Hepatocyte (in vitro differentiated cells): ENCODE data around the gene ANO9. TPM values are rescaled to one million over a fixed set of nuclear protein-coding genes. Genes with fewer than 3 reads are reported as not detected.

Experiments used
- DNase-seq: peaks from one replicate; pipeline ENCODE4 v3.0.0-alpha.2; 2016; ENCODE audit warnings: low spot score
- H2AFZ ChIP-seq: fragments of 200-600 bp; sonication (generic); 2 replicates; pipeline ENCODE4 v1.6.0; 2016; ENCODE audit warnings: antibody characterized with exemption, mild to moderate bottlenecking
- H3K27ac ChIP-seq: fragments of 200-600 bp; sonication (generic); 2 replicates; pipeline ENCODE4 v1.5.1; 2016; ENCODE audit warnings: mild to moderate bottlenecking
- H3K27me3 ChIP-seq: fragments of 200-600 bp; sonication (generic); 2 replicates; pipeline ENCODE4 v1.6.1; 2016
- H3K36me3 ChIP-seq: fragments of 200-600 bp; sonication (generic); replicated peaks from 2 replicates; pipeline ENCODE4 v1.5.1; 2016; ENCODE audit warnings: low read depth; ENCODE audit not compliant: insufficient read depth
- H3K4me1 ChIP-seq: fragments of 200-600 bp; sonication (generic); 2 replicates; pipeline ENCODE4 v1.5.1; 2016; ENCODE audit warnings: mild to moderate bottlenecking, moderate library complexity; ENCODE audit not compliant: insufficient read depth
- H3K4me2 ChIP-seq: fragments of 200-600 bp; sonication (generic); 2 replicates; pipeline ENCODE4 v1.6.0; 2016
- H3K4me3 ChIP-seq: fragments of 200-600 bp; sonication (generic); 2 replicates; pipeline ENCODE4 v1.5.1; 2016; ENCODE audit warnings: mild to moderate bottlenecking
- H3K79me2 ChIP-seq: fragments of 200-600 bp; sonication (generic); 2 replicates; pipeline ENCODE4 v1.6.0; 2017; ENCODE audit warnings: mild to moderate bottlenecking
- H3K9me2 ChIP-seq: fragments of 200-600 bp; sonication (generic); replicated peaks from 2 replicates; pipeline ENCODE4 v1.6.0; 2017; ENCODE audit warnings: mild to moderate bottlenecking; ENCODE audit not compliant: insufficient read depth
- H3K9me3 ChIP-seq: fragments of 200-600 bp; sonication (generic); 2 replicates; pipeline ENCODE4 v1.5.1; 2016; ENCODE audit warnings: low read depth, mild to moderate bottlenecking
- H4K20me1 ChIP-seq: fragments of 200-600 bp; sonication (generic); 2 replicates; pipeline ENCODE4 v1.6.0; 2016; ENCODE audit warnings: mild to moderate bottlenecking; ENCODE audit not compliant: insufficient read depth, poor library complexity, severe bottlenecking
- EZH2 ChIP-seq: fragments of 200-600 bp; sonication (generic); IDR thresholded peaks from 2 replicates; pipeline ENCODE4 v1.6.1; 2016; ENCODE audit warnings: antibody characterized with exemption, mild to moderate bottlenecking, borderline replicate concordance
- EZH2phosphoT487 ChIP-seq: fragments of 200-600 bp; sonication (generic); IDR thresholded peaks from one replicate; pipeline ENCODE4 v1.6.1; 2018; ENCODE audit warnings: antibody characterized with exemption, mild to moderate bottlenecking, low read depth, moderate library complexity; ENCODE audit not compliant: unreplicated experiment, severe bottlenecking
- WGBS: methylation state at CpG from one replicate; pipeline ENCODE4 v1.1.6; 2016; ENCODE audit warnings: low lambda C conversion rate; ENCODE audit errors: missing lambda C conversion rate; 5-methylcytosine and 5-hydroxymethylcytosine counted together
- polyA plus RNA-seq: library from polyadenylated mRNA; unstranded; fragments of >200 nt; fragmentation: Nextera tagmentation; extraction: Ambion mirVana; gene quantifications from 2 replicates; pipeline ENCODE4 v1.2.1, GENCODE V29; 2016
- total RNA-seq: library from RNA; depleted of rRNA; stranded (reverse); fragments of >200 nt; gene quantifications from 2 replicates; pipeline ENCODE4 v1.2.3, GENCODE V29; 2014
- TF ChIP-seq, protein P1 (sequence below): fragments of 200-600 bp; sonication (generic); IDR thresholded peaks from 2 replicates; pipeline ENCODE4 v1.5.1; 2016; ENCODE audit warnings: antibody characterized with exemption, mild to moderate bottlenecking; ENCODE audit not compliant: poor library complexity

The ANO9 gene
- total and polyA plus RNA-seq, 2 experiments from 2014 or later: 21.2 to 35.7 TPM

GRCh38 chr11:443542-444199 is 1.9 kb upstream of the ANO9 start:
- Histone ChIP-seq H3K4me3 (no peak overlapping the region), H2AFZ (no peak overlapping the region), H3K4me1 (peaks cover 34% of the 10 kb centered on the region), H3K27me3 (no peaks in the 10 kb centered on the region), H3K27ac (peak overlapping the region; percentile 95), H3K9me3 (no peaks in the 10 kb centered on the region), H3K79me2 (no peaks in the 10 kb centered on the region), H3K4me2 (no peak overlapping the region), H3K9me2 (no peaks in the 10 kb centered on the region), H4K20me1 (no peaks in the 10 kb centered on the region), H3K36me3 (no peaks in the 10 kb centered on the region)
- TF ChIP-seq, protein P1, sequence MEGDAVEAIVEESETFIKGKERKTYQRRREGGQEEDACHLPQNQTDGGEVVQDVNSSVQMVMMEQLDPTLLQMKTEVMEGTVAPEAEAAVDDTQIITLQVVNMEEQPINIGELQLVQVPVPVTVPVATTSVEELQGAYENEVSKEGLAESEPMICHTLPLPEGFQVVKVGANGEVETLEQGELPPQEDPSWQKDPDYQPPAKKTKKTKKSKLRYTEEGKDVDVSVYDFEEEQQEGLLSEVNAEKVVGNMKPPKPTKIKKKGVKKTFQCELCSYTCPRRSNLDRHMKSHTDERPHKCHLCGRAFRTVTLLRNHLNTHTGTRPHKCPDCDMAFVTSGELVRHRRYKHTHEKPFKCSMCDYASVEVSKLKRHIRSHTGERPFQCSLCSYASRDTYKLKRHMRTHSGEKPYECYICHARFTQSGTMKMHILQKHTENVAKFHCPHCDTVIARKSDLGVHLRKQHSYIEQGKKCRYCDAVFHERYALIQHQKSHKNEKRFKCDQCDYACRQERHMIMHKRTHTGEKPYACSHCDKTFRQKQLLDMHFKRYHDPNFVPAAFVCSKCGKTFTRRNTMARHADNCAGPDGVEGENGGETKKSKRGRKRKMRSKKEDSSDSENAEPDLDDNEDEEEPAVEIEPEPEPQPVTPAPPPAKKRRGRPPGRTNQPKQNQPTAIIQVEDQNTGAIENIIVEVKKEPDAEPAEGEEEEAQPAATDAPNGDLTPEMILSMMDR: no peak
- TF ChIP-seq EZH2phosphoT487 (no peak), EZH2 (no peak)
- DNase-seq: peak; percentile 31
- WGBS: 86% methylated on average over 16 of the region's 16 CpGs

DNA sequence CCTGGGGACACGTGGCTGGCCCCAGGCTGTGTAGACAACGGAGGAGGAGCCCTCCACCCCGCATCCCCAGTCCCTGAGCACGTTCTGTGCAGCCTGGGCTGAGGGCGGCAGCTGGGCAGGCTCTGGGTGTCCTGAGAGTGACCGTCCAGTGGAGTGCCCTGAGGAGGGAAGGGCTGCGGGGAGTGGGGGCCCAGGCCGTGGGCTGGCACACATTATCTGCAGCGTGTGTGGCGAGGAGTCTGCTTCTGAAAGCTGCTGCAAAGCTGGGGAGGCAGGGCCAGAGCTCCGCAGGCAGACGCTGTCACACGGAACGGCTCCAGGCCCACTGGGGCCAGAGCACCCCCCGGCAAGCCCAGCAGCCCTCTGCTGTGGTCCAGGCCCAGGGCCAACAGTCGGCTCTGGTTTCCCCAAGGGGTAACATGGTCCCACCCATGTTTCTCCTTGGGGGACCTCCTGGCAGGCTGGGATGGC is 835 bp upstream of the ANO9 start:
- no peaks in the 10 kb centered on the region for H3K79me2 ChIP-seq
- peaks cover 30% of the 10 kb centered on the region for H3K4me1 ChIP-seq
- no peaks in the 10 kb centered on the region for H3K36me3 ChIP-seq
- H3K9me3 ChIP-seq: no peaks in the 10 kb centered on the region
- H4K20me1 ChIP-seq: no peaks in the 10 kb centered on the region
- H3K27me3 ChIP-seq: no peaks in the 10 kb centered on the region
- TF ChIP-seq EZH2phosphoT487: no peak
- TF ChIP-seq EZH2: no peak
- no peak overlapping the region for H2AFZ ChIP-seq
- DNase-seq: peak; percentile 3
- H3K4me3 ChIP-seq: no peak overlapping the region
- H3K4me2 ChIP-seq: peak overlapping the region; percentile 87
- no peaks in the 10 kb centered on the region for H3K9me2 ChIP-seq
- 74% methylated on average over 16 of the region's 16 CpGs for WGBS
- H3K27ac ChIP-seq: no peak overlapping the region

DNA sequence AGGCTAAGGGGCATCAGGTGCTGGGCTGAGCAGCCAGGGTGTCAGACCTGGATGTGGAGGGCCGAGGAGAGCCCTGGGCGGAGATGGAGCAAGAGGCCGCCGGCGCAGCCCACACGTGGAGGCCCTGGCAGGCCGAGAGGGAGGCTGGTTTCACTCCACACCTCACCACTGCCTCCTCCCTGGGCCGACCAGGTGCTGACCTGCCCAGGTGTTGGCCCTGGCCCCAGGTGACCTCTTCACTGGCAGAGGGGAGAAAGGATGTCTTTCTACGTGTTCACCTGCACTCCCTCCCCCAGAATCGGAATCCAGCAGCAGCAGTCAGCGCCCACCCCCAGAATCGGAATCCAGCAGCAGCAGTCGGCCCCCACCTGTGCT is 781 bp downstream of the ANO9 start:
- Histone ChIP-seq H3K9me3 (no peaks in the 10 kb centered on the region), H3K27ac (no peak overlapping the region), H2AFZ (no peak overlapping the region), H3K36me3 (no peaks in the 10 kb centered on the region), H4K20me1 (no peaks in the 10 kb centered on the region), H3K27me3 (no peaks in the 10 kb centered on the region), H3K9me2 (no peaks in the 10 kb centered on the region), H3K4me1 (peaks cover 27% of the 10 kb centered on the region), H3K79me2 (no peaks in the 10 kb centered on the region), H3K4me3 (no peak overlapping the region), H3K4me2 (peak overlapping the region; percentile 87)
- no peak for DNase-seq
- 74% methylated on average over 13 of the region's 13 CpGs for WGBS
- TF ChIP-seq EZH2 (no peak), EZH2phosphoT487 (no peak)
- TF ChIP-seq, protein P1: no peak

GRCh38 chr11:440065-441042 is 1.5 kb downstream of the ANO9 start:
- Histone ChIP-seq H3K27me3 (no peaks in the 10 kb centered on the region), H3K79me2 (no peaks in the 10 kb centered on the region), H3K4me2 (peak overlapping the region; percentile 87), H3K4me3 (no peak overlapping the region), H3K27ac (no peak overlapping the region), H3K4me1 (peaks cover 24% of the 10 kb centered on the region), H3K36me3 (no peaks in the 10 kb centered on the region), H3K9me2 (no peaks in the 10 kb centered on the region), H2AFZ (no peak overlapping the region), H4K20me1 (no peaks in the 10 kb centered on the region), H3K9me3 (no peaks in the 10 kb centered on the region)
- no peak for TF ChIP-seq EZH2
- TF ChIP-seq, protein P1: peak; percentile 16
- DNase-seq: no peak
- 91% methylated on average over 27 of the region's 27 CpGs for WGBS
